Esophagus squamous epithelium (tissue), 5 donors: ENCODE measurements around the gene EFCAB12. TPM values are rescaled to one million over a fixed set of nuclear protein-coding genes. Genes with fewer than 3 reads are reported as not detected.
A peak's percentile ranks its signal among the peaks of the same experiment; 100 is the strongest.
"Not testable (repeated sequence)": the region's sequence is repeated elsewhere in the genome, so short reads cannot be mapped to it uniquely, and the experiment has no call there.

ENCODE experiments used
- DNase-seq: peaks from one replicate; lab custom pipeline; 2025; lab: John Stamatoyannopoulos, UW
- H3K27ac ChIP-seq, 4 donors: fragments of 200-600 bp; sonication (generic); one replicate each; pipeline ENCODE4 v1.5.1; 2016 to 2019; ENCODE audit warnings: mild to moderate bottlenecking in 1 of 4
- H3K27me3 ChIP-seq, 4 donors: fragments of 200-600 bp; sonication (generic); 1 replicate in 3 of 4; 2 replicates in 1 of 4; pipeline versions ENCODE4 v1.5.1 to v1.6.0; 2017 to 2021; ENCODE audit warnings: antibody characterized with exemption in 1 of 4
- H3K36me3 ChIP-seq, 3 donors: fragments of 200-600 bp; sonication (generic); one replicate each; pipeline ENCODE4 v1.5.1; 2016 to 2019
- H3K4me1 ChIP-seq, 3 donors: fragments of 200-600 bp; sonication (generic); one replicate each; pipeline ENCODE4 v1.5.1; 2017 to 2019
- H3K4me3 ChIP-seq, 4 donors: fragments of 200-600 bp; sonication (generic); 1 replicate in 3 of 4; 2 replicates in 1 of 4; pipeline ENCODE4 v1.5.1; 2016 to 2019; ENCODE audit warnings: mild to moderate bottlenecking in 2 of 4, moderate library complexity in 1 of 4
- H3K9me3 ChIP-seq, 3 donors: fragments of 200-600 bp; sonication (generic); one replicate each; pipeline ENCODE4 v1.5.1; 2016 to 2019
- POLR2A ChIP-seq, 4 donors: fragments of 450-650 bp; IDR thresholded peaks; one replicate each; pipeline ENCODE4 v1.6.1; 2017; ENCODE audit warnings: antibody characterized with exemption in 4 of 4, mild to moderate bottlenecking in 4 of 4, moderate library complexity in 3 of 4
- WGBS, 2 donors: methylation state at CpG; one replicate each; pipeline ENCODE4 v1.1.5; 2018; 5-methylcytosine and 5-hydroxymethylcytosine counted together
- intact Hi-C: fragments of 100-400 bp; cut with DNase I; formaldehyde crosslinking; loops from one replicate; pipeline ENCODE4 v1.15.0; 2022
- total RNA-seq, 4 donors: library from RNA; depleted of rRNA; stranded (reverse); fragments of >200 nt; gene quantifications; one replicate each; pipeline ENCODE4 v1.1.0, GENCODE V29; 2016
- TF ChIP-seq, protein P1 (sequence below), 6 experiments: fragments of 450-650 bp in 4 of 6; fragments of 200-600 bp in 2 of 6; sonication (generic) in 2 of 6; IDR thresholded peaks; one replicate each; pipeline ENCODE4 v1.5.1; 2016 to 2019; ENCODE audit warnings: antibody characterized with exemption in 6 of 6, mild to moderate bottlenecking in 4 of 6, moderate library complexity in 4 of 6
- donor health status: DM: yes; HTN: yes; CAD: no.

Gene EFCAB12
- total RNA-seq, 4 donors from 2014 or later: under 0.01 TPM; not detected in 3

DNA sequence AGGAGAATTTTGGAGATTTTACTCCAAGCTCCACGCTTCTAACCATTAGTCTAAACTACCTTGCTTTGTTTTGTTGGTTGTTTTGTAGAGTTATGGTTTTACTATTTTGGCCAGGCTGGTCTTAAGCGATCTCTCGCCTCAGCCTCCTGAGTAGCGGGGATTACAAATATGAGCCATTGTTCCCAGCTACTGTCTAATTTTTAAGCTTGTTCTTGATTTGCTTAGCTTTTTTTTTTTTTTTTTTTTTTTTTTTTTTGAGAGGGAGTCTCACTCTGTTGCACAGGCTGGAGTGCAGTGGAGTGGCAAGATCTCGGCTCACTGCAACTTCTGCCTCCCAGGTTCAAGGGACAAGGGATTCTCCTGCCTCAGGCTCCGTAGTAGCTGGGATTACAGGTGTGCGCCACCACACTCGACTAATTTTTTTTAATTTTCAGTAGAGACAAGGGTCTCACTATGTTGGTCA is 28.5 kb downstream of the EFCAB12 start:
- WGBS, 2 donors: 40 to 49% methylated on average over 7 to 8 of the region's 8 CpGs
- H3K4me3 ChIP-seq: peak overlapping the region in 3 of 4 donors; percentile 79 to 84 (median 82)
- DNase-seq: no peak
- H3K27ac ChIP-seq: peak overlapping the region; percentile 84 to 94 (median 89)
- intact Hi-C loops: no loop called here
- H3K36me3 ChIP-seq: peaks cover 0 to 22% (median 0%) of the 10 kb centered on the region in 3 donors
- H3K27me3 ChIP-seq: no peaks in the 10 kb centered on the region
- TF ChIP-seq, protein P1, sequence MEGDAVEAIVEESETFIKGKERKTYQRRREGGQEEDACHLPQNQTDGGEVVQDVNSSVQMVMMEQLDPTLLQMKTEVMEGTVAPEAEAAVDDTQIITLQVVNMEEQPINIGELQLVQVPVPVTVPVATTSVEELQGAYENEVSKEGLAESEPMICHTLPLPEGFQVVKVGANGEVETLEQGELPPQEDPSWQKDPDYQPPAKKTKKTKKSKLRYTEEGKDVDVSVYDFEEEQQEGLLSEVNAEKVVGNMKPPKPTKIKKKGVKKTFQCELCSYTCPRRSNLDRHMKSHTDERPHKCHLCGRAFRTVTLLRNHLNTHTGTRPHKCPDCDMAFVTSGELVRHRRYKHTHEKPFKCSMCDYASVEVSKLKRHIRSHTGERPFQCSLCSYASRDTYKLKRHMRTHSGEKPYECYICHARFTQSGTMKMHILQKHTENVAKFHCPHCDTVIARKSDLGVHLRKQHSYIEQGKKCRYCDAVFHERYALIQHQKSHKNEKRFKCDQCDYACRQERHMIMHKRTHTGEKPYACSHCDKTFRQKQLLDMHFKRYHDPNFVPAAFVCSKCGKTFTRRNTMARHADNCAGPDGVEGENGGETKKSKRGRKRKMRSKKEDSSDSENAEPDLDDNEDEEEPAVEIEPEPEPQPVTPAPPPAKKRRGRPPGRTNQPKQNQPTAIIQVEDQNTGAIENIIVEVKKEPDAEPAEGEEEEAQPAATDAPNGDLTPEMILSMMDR (IDR thresholded peaks at IDR 0.05): peak in 1 of 6 experiments; percentile 3
- TF ChIP-seq POLR2A (IDR thresholded peaks at IDR 0.05): no peak
- peaks cover 0 to 47% (median 14%) of the 10 kb centered on the region in 3 donors for H3K4me1 ChIP-seq
- no peaks in the 10 kb centered on the region for H3K9me3 ChIP-seq

DNA sequence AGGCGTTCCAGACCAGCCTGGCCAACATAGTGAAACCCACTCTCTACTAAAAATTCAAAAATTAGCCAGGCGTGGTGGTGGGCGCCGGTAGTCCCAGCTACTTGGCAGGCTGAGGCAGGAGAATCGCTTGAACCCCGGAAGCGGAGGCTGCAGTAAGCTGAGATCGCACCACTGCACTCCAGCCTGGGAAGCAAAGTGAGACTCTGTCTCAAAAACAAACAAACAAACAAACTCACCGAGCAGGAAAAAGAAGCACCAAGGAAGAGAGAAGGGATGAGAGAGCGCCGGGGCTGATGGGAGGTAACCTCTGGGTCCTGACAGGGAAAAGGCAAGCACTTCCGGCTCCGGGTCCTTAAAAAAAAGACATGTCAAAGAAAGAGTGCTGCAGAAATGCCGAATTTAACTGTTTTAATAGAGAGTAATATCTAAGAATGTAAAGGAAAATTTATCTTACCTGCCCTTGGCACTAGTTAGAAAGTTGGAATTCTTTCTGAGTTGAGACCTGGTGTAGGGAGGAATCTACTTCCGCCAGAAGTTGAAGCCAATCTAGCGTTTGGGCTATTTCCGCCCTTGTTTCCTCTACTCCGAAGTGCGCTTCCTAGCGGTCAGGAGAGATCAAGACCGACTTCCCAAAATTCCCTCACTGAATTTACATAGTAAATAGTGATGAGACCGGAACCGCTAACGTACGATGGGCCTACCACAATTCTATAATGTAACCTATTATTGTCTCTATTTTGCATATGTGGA is 29.1 kb downstream of the EFCAB12 start:
- 1% methylated on average over 25 of the region's 25 CpGs for WGBS, 2 donors
- Histone ChIP-seq H3K27me3 (no peaks in the 10 kb centered on the region), H3K9me3 (no peaks in the 10 kb centered on the region), H3K4me1 (peaks cover 0 to 53% (median 14%) of the 10 kb centered on the region in 3 donors), H3K4me3 (peak overlapping the region; percentile 72 to 84 (median 80)), H3K36me3 (peaks cover 0 to 22% (median 0%) of the 10 kb centered on the region in 3 donors), H3K27ac (peak overlapping the region; percentile 84 to 94 (median 89))
- intact Hi-C loops: no loop called here
- DNase-seq: peak; percentile 22
- TF ChIP-seq POLR2A (IDR thresholded peaks at IDR 0.05): no peak
- TF ChIP-seq, protein P1 (IDR thresholded peaks at IDR 0.05): peak; percentile 61 to 89 (median 74)

DNA sequence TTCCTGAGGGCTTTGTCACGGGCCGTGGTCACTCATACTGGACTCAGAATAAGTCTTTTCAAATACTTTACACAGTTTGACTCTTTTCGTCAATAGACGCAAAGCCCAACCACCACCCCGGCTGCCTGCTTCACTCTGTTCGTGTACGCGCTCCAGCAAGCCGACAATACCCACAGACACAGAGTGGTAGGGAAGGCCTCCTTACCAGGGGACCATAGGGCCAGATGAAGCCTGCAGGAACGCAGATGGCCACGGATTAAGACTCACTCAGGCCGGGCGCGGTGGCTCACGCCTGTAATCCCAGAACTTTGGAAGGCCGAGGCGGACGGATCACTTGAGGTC is 29.7 kb downstream of the EFCAB12 start:
- WGBS, 2 donors: 0 to 1% methylated on average over 17 to 18 of the region's 18 CpGs

DNA sequence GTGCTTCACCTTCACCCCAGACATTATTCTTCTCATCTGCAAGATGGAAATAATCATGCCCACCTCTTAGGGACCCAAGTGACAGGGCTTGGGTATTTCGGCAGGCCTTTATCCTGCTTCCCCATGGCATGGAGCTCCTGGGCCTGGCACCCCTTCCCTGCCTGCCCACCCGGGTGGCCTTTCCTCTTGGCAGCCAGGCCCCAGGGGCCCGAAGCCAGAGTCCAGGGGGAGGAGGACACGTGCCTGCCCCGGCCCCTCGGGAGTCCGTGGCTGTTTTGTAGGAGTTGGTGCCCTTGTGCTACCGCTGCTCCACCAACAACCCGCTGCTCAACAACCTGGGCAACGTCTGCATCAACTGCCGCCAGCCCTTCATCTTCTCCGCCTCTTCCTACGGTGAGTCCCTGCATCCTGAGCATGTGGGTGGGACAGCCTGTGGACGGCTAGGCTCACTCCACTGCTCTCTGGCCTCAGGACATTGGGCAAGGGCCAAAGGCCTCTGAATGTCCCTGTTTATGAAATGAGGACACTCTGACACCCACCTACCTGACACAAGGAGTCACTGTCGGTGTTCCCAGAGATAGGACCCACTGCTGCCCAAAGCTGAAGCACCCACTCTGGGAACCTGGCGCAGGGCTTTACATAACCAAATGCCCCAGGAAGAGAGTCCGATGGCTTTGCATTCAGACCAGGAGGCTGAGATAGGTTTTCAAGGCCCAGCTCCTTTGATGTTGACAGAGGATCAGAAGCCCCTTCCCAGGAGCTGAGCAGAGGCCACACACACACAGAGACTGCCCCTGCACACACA is 34.5 kb downstream of the EFCAB12 start:
- 83% methylated on average over 1 of the region's 17 CpGs; no CpG with 5 or more reads in 1 of the 2 donors for WGBS, 2 donors
- peak overlapping the region in 3 of 4 donors; percentile 81 to 88 (median 85) for H3K27ac ChIP-seq
- H3K9me3 ChIP-seq, H3K4me3 ChIP-seq, intact Hi-C loops, H3K27me3 ChIP-seq, DNase-seq: not testable (repeated sequence)
- H3K4me1 ChIP-seq: peaks cover 3 to 98% (median 30%) of the 10 kb centered on the region in 3 donors
- peaks cover 0 to 69% (median 5%) of the 10 kb centered on the region in 3 donors for H3K36me3 ChIP-seq

More for the DNA sequence above, 29.7 kb downstream of the EFCAB12 start:
- intact Hi-C loops: no loop called here
- peaks cover 0 to 58% (median 14%) of the 10 kb centered on the region in 3 donors for H3K4me1 ChIP-seq
- TF ChIP-seq, protein P1 (IDR thresholded peaks at IDR 0.05): no peak
- TF ChIP-seq POLR2A (IDR thresholded peaks at IDR 0.05): no peak
- H3K36me3 ChIP-seq: peaks cover 0 to 23% (median 0%) of the 10 kb centered on the region in 3 donors
- H3K27me3 ChIP-seq: no peaks in the 10 kb centered on the region
- no peak for DNase-seq
- H3K27ac ChIP-seq: peak overlapping the region; percentile 84 to 94 (median 89)
- peak overlapping the region; percentile 72 to 84 (median 80) for H3K4me3 ChIP-seq
- H3K9me3 ChIP-seq: no peaks in the 10 kb centered on the region

DNA sequence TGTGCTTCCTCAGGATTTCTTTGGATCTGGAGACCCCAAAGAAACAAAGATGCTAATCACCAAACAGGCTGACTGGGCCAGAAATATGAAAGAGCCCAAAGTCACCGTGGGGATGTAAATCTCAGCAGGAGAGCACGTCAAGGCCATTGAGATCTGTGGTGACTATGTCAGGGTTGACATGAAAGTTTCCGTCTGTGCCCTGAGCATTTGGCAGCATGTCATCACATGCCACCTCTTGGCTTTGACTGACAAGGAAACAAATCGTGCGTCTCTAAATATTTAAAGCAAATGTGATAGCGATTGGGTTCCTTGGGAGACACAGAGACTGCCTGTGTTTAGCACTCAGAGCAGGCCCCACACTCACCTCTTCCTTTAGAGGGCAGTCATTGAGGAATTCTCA is 35.2 kb downstream of the EFCAB12 start:
- WGBS, 2 donors: 19 to 57% methylated on average over 5 to 6 of the region's 6 CpGs
- TF ChIP-seq, protein P1 (IDR thresholded peaks at IDR 0.05): no peak
- no peak for TF ChIP-seq POLR2A (IDR thresholded peaks at IDR 0.05)
- H3K4me1 ChIP-seq: peaks cover 3 to 99% (median 28%) of the 10 kb centered on the region in 3 donors
- intact Hi-C loops: no loop called here
- H3K9me3 ChIP-seq: no peaks in the 10 kb centered on the region
- no peak for DNase-seq
- no peaks in the 10 kb centered on the region for H3K27me3 ChIP-seq
- H3K36me3 ChIP-seq: peaks cover 0 to 74% (median 5%) of the 10 kb centered on the region in 3 donors
- H3K27ac ChIP-seq: peak overlapping the region; percentile 14 to 88 (median 83)
- no peak overlapping the region for H3K4me3 ChIP-seq

DNA sequence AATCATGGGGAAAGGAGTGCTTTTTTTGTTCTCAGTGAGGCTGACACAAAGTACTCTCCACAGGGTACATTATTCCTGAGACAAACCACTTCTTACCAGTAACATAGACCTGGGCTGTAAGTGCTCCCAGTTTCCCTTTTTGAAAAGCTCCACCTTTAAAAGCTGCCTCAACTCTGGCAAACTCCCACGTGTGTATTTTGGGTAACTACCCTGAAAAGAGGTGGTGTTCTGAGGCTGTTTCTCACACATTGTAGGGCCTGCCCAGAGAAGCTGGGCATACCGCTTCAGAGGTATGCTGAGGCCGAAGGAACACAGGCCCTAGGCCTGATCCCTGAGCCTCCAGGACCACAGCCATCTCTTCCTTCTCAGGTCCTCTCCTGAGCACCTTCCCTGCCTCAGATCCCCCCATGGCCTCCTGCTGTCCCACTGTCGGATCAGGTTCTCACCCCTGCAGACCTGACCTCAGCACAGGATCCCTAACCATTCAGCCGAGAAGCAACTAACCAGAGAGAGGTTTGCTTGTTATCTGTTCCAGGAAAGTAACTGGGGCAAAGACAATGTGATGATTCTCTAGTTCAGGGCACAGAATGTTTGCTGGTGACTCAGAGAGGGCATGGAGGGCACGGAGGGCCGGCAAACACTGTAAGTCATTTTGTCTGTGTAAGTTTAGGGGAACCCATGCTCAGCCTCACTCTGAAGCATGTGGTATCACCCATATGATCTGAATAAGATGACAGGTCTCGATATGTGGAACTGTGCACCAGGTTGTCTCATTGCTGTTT is 36.1 kb downstream of the EFCAB12 start:
- peak overlapping the region; percentile 34 to 88 (median 83) for H3K27ac ChIP-seq

DNA sequence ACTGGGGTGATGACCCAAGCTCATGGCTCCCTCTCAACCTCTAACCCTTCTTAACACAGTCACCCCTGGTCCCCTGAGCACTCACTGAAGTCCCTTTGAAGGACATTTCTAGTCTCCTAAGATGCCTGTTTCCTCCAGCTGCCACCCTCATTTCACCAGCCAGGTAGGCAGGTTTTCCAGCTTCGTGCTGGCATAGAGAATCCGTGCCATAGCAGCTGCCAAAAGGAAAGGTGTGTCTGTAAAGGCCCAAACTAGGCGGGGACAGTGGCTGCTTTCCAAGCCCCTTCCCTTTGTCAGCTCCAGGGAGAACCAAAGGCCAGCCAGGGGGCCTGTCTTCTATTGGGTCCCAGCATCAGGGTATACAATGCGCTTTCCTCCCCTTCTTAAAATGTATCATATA is 36.9 kb downstream of the EFCAB12 start:
- H3K4me3 ChIP-seq, H3K9me3 ChIP-seq, DNase-seq, H3K27me3 ChIP-seq, intact Hi-C loops: not testable (repeated sequence)
- peaks cover 0 to 82% (median 5%) of the 10 kb centered on the region in 3 donors for H3K36me3 ChIP-seq
- 40 to 100% methylated on average over 1 of the region's 4 CpGs for WGBS, 2 donors
- H3K4me1 ChIP-seq: peaks cover 3 to 93% (median 15%) of the 10 kb centered on the region in 3 donors
- H3K27ac ChIP-seq: peak overlapping the region; percentile 34 to 88 (median 83)

More for the DNA sequence above, 36.1 kb downstream of the EFCAB12 start:
- intact Hi-C loops, H3K27me3 ChIP-seq, H3K9me3 ChIP-seq, DNase-seq, H3K4me3 ChIP-seq: not testable (repeated sequence)
- H3K36me3 ChIP-seq: peaks cover 0 to 84% (median 5%) of the 10 kb centered on the region in 3 donors
- H3K4me1 ChIP-seq: peaks cover 3 to 99% (median 18%) of the 10 kb centered on the region in 3 donors
- WGBS, 2 donors: 38% methylated on average over 3 of the region's 8 CpGs; no CpG with 5 or more reads in 1 of the 2 donors
